Prostate gland (tissue), 2 donors: ENCODE measurements around the gene GBX2.

ENCODE experiments used
- CTCF ChIP-seq, 4 experiments: fragments of 200-600 bp in 2 of 4; fragments of 450-650 bp in 2 of 4; sonication (generic) in 2 of 4; IDR thresholded peaks; 1 replicate in 3 of 4; 2 replicates in 1 of 4; pipeline ENCODE4 v1.5.1; 2016 to 2019; ENCODE audit warnings: antibody characterized with exemption in 4 of 4, mild to moderate bottlenecking in 2 of 4, moderate library complexity in 2 of 4
- POLR2A ChIP-seq: fragments of 450-650 bp; IDR thresholded peaks from one replicate; pipeline ENCODE4 v1.6.1; 2016; ENCODE audit warnings: antibody characterized with exemption, mild to moderate bottlenecking

GRCh38 chr2:236160366-236161081, 7.7 kb downstream of the GBX2 start:
- no peak for TF ChIP-seq CTCF (IDR thresholded peaks at IDR 0.05)
- TF ChIP-seq POLR2A, result no peak
